ENCODE measurements around the gene AKNAD1. TPM values are rescaled to one million over a fixed set of nuclear protein-coding genes. Genes with fewer than 3 reads are reported as not detected.
"Not testable (repeated sequence)": the region's sequence is repeated elsewhere in the genome, so short reads cannot be mapped to it uniquely, and the experiment has no call there.

The AKNAD1 gene, protein sequence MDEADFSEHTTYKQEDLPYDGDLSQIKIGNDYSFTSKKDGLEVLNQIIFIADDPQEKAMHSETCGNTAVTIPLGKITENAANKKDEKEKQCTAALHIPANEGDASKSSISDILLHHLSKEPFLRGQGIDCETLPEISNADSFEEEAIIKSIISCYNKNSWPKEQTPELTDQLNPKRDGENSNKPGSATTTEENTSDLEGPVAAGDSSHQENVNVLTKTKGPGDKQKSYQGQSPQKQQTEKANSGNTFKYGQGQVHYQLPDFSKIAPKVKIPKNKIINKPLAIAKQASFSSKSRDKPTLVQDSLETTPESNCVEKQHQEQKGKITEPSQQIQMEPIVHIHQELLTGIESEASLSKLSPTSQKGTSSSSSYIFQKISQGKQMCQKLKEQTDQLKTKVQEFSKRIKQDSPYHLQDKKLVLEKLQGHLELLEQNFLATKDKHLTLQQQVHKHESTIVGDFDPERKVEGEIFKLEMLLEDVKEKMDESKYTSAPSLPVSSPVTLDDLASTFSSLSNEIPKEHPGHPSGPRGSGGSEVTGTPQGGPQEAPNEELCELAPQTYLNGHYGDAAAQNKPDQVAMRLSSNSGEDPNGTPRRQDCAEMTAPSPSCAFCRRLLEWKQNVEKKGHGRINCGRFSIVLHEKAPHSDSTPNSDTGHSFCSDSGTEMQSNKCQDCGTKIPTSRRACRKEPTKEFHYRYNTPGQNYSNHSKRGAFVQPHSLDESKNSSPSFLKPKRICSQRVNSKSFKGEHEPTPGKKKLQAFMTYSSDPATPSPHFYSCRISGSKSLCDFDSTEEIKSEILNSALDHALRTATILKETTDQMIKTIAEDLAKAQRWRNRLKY
- total RNA-seq (2014; rRNA removed; shearing (Covaris generic)): 4.0 and 4.7 TPM in 2 replicates

DNA sequence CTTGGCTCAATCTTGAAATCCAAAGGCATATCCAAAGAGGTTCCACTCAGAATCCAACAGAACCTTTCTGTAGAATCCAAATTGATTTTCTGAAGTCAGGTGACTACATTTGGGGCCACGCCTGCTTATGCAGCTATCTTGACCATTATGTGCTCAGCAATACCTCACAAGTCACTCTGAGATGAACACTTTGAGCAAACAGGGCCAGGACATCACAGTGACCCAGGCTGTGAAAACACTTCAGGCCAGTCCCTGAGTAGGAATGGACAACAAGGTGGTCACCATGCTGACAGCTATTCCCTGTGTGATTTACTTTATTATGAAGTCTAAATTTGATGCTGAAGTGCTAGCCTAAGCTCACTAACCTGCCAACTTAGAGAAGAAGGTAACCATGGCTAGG lies at the start of gene AKNAD1:
Gene AKNAD1 (minus strand): TSS at position 101 of the 400 bp plus-strand sequence. CDS start 4,430 bp downstream, outside the sequence.
- no peak for DNase-seq (ENCODE audit: low read depth)

DNA sequence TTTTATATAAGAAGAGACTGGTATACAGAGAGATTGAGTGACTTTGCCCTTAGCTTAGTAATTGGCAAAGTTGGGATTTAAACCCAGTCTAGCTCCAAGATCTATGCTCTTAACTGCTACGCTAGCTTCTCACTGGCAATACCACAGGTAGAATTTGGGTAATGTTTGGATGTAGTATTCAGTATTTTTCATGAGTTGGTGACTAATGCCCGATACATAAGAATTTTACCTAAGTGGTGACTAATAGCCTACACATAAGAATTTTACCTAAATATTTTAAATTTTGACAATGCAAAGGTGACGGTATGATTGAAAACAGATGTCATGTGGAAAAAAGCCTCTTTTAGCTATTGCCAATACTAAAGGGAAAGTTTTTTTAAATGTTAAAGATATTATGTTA lies 44.2 kb upstream of the AKNAD1 start:
- DNase-seq (ENCODE audit: low read depth): no peak

DNA sequence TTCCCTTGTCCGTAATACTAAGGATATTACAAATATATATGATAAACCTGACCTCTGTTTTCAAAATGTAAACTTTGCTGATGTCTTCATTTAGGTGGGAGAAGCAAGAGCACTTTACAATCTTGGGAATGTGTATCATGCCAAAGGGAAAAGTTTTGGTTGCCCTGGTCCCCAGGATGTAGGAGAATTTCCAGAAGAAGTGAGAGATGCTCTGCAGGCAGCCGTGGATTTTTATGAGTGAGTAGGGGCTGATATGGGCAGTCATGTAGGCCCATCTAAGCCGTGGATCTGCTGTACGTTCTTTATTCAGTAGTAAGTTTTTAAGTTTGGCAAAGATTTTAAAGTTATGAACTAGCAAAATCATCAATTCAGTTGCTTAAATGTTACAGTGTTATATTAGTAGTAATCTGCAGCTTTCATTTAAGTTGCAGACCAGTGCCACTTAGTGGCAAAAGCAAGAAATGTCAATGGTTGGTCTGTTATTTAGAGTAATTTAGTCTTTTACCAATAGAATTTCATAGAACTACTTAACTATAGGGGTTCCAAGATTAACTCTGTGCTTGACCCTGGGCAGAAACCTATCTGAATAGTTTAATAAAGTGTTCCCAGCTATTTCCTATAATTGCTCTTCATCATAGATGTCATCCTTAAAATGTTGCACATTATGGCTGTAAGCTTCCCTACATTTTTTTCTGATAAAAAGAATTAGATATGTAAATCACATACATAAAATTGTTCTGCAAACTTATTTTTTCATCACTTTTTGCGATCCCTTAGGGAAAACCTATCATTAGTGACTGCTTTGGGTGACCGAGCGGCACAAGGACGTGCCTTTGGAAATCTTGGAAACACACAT lies 41.2 kb upstream of the AKNAD1 start:
- peak; percentile 69 for DNase-seq (ENCODE audit: low read depth)

DNA sequence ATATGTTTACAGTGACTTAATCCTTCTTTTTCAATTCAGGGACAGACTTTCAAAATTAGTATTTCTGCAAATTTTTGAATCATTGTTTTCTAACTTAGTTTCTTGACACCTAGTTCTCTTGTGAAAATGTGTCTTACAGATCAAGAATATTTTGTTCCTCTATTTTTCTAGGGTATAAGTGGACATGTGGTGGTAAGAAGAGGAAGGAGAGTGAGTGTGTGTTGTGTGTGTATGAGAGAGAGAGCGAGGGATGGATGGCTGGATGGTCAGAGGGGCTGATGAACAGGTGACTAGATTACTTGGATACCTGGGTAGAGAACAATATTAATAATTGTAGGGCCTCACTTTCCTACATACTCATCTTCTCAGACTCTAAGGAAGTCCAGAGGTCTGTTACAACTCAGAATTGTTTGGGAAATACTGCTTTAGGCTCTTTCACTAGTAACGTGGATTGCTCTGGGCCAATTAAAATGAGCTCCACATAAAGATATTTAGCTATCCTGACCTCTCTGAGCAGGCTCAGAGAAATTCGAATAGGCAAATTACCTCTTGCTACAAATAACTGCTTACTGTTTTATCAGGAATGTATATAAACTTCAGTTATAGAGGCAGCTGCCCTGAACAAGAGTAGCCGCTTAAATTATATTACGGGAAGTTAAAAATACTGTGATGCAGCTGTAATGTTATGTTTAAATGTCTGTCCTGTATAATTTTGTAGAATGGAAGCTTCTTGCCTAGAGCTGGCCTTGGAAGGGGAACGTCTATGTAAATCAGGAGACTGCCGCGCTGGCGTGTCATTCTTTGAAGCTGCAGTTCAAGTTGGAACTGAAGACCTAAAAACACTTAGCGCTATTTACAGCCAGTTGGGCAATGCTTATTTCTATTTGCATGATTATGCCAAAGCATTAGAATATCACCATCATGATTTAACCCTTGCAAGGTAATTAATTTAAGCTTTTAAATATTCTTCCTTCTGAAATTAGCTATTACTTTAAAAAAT lies 39.6 kb upstream of the AKNAD1 start:
- DNase-seq (ENCODE audit: low read depth): no peak

DNA sequence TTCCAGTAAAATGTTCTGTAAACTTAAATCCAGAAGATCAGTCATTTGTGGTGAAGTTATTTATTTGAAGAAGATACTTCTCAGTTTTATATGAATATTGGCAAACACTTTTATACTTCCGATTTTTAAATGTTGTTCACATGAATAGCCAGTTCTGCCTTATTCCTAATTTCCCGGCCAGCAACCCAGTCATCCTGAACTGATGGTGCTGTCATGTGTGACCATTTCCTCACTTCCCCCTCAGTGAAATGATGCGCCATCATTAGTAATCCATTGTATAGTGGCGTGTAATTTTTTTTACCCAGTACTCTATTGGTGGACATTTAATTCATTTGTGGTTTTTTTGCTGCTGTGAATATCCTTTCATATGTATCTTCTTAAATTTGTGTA lies 36.2 kb upstream of the AKNAD1 start:
- DNase-seq (ENCODE audit: low read depth): peak; percentile 42

DNA sequence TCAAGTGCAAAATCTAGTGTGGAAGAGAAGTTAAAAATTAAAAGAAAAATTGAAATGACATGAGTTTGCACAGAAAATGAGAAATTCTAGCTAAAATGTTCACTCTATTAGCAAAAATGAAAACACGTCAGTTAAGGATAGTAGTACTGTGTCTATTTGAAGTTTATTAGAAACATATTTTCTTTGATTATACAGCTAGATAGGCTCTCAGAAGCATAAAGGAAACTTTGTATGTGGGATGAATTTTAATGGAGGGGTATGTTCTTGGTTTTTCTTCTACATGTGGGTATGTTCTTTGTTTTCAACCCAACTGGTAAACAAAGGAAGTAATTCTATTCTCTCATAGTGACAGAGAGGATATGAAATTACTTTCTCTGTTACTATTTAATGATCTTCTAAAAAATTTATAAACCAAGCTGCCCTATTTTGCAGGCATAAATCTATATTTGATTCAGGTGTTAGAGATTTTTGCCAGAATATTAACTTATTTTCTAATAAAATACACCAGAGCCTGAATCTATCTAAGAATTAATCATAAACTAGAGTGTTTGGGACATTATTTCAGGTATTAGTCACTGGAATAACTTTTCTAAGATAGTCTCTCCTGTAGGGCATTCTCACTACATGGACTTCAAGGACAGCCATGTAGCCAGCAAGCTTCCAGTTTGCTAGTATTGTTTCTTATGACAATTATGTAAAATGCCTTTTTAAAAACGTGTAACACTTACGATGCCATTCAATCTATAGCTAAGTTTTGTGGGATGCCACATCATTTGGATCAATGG lies 35.7 kb upstream of the AKNAD1 start:
- DNase-seq (ENCODE audit: low read depth): peak; percentile 27

DNA sequence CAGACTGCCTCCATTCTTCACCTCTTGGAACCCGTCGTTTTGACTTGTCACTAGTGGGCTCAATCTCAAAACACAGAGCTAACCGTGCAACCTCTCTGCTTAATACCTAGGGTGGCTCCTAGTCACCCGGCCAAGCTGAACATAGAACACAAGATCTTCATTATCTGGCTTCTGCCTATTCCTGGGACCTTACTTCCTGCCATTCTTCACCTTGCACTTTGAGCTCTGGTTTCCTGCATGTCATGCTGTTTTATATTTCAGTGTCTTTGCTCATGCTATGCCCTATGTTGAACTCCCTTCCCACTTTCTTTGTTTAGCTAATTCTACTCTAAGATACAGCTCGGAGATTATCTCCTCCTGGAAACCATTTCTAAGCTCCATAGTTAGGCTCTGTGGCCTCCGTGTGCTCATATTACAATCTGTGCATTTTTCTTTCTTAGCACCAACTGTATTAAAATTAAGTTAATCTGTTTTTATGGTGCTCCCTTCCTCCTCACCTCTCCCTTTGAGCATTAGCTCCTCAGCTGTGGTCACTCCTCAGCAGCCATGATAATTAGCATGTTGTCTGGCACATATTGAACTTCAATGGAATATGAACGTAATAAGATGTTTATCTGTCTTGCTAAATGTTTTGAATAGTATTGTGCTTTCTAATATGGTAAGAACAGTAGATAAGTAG lies 33.0 kb upstream of the AKNAD1 start:
- DNase-seq (ENCODE audit: low read depth): no peak

DNA sequence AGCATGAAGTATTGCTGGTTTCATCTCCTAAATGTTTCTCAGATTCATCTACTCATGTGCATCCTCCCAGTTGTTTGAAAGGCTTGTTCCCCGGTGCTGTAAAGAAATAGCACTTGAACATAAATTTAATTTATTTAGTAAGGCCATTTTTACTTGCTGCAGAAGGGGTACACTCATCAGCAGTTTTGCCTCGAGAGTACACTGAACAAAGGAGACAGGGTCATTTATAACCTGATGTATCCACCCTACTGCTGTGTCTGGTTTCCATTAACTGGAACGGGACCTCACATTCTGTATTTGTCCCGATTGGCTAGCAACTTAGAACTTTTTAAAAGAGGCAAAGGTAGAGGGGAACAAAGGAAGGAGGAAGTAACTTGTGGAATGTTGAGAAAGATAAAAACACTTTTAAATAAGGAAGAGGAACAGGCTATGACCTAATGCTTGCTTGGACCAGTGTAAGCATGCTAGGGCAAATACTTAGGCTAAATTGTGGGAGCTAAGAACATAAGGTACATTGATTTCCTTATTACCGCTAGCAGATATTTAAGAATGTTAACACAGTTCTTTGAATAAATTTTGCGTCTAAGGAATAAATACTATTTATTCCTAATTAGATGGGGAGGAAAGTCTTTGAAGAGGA lies 32.2 kb upstream of the AKNAD1 start:
- DNase-seq (ENCODE audit: low read depth): not testable (repeated sequence)

DNA sequence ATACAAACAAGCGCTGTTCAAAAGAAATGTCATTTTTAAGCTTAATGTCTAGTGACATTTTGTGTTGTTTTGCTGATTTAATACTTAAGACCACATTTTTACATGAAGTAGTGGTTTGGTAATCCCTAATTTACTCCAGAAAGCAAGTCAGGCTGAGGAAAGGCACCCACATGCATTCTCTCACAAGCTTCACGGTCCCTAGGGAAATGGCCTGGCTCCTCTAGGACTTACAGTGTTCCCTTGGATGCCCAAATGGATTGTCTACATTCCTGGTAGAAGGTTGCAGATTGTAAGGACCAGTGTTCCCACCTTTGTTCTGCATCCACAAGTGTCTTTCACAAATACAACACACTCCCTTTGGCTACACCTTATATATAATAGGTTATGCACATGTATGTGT lies 29.4 kb upstream of the AKNAD1 start:
- no peak for DNase-seq (ENCODE audit: low read depth)

DNA sequence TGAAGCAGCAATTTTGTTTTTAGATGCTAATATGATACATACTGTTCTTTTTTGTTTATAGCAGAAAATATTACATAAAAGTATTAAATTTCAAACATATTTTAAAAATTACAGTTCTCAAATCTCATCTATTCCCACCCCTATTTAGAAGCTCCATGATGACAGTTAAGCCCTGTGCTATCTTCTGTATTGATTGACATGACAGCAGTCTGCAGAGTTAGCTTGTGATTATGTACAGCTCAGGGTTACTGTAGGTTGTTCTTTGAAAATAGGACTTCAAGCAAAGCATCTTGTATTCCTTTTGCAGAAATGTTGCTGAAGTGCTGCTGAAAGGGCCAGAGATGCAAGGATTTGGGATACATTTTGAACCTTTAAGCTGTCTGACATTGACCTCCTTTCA lies 28.1 kb upstream of the AKNAD1 start:
- no peak for DNase-seq (ENCODE audit: low read depth)

DNA sequence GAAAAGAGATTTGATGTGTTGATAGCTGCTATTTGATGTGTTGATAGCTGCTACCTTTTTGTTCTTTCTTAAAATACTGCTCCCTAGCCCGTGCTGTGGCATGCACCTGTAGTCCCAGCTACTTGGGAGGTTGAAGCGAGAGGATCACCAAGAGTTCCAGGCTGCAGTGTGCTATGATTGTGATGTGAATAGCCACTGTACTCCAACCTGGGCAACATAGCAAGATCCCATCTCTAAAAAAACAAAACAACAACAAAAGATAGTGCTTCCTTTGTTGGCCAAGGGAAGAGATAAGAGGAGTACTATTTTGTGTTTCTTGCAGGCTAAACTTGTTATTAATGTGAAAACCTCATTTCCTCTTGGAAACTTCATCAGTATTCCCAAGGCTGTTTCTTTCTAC lies 25.9 kb upstream of the AKNAD1 start:
- no peak for DNase-seq (ENCODE audit: low read depth)

DNA sequence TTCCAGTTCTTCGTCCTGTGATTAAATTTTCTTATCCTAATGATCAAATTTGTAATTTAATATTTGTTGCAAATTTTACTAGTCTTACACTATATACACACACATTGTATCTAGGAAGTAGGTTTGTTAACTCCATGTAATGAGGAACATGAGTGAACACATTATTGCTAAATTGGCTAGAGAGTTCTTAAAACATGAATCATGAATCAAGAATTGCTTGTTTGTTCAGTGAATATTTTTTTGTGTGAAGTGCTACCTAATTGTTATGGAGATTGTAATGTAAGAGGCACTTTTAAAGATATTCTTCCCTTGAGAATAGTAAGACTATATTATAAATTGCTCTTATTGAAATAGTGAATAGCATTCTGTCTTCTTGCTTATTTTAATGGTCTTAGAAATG lies 24.5 kb upstream of the AKNAD1 start:
- no peak for DNase-seq (ENCODE audit: low read depth)

DNA sequence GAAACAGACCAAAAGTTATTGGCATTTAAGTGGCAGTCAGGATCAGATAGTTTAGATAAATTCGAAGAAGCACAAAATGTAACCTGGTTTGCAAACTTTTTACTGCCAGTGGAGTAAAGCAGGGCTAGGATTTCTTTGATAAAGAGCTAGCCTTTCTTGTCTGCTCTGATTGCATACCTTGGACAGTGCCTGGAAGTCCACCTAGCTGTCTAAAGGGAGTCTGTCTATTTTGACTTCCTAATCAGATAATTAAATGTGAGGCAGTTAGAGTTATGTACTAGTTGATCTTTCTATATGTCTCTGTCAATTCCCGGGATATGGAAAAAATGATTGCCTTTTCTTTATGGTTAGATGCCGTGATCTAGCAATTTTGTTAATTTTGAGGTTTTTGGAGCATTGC lies 24.0 kb upstream of the AKNAD1 start:
- peak; percentile 30 for DNase-seq (ENCODE audit: low read depth)

DNA sequence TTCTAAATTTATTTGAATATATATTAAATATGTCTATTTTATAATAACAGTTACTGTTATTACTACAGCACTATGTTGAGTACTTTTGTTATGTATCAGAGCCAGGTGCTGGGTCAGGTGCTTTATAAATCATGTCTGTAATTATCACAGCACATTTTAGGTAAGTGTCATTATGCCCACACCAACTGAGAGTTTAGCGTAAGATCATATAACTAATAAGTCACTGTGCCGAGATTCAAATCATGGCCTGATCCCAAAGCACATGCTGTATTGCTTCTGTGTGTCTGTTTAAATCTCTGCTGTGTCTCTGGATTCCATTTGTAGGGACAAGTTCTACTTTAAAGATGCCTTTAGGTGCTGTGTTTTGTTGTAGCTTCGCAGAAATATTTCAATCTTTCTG lies 21.8 kb upstream of the AKNAD1 start:
- peak; percentile 22 for DNase-seq (ENCODE audit: low read depth)

DNA sequence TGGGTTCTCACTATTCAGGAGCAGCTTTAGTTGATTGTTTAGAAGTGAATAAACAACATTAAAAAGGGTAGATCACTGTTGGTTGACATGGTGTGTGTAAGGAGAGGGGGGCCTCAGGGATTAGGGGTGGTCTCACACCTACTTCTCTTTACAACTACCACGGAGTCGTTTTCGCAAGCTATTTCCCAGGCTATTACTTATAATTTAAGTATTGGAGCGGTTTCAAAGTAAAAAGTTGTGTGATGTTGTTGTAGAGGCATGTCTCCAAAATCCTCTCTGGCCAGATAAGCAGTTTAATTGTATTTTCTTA lies 21.2 kb upstream of the AKNAD1 start:
- no peak for DNase-seq (ENCODE audit: low read depth)

DNA sequence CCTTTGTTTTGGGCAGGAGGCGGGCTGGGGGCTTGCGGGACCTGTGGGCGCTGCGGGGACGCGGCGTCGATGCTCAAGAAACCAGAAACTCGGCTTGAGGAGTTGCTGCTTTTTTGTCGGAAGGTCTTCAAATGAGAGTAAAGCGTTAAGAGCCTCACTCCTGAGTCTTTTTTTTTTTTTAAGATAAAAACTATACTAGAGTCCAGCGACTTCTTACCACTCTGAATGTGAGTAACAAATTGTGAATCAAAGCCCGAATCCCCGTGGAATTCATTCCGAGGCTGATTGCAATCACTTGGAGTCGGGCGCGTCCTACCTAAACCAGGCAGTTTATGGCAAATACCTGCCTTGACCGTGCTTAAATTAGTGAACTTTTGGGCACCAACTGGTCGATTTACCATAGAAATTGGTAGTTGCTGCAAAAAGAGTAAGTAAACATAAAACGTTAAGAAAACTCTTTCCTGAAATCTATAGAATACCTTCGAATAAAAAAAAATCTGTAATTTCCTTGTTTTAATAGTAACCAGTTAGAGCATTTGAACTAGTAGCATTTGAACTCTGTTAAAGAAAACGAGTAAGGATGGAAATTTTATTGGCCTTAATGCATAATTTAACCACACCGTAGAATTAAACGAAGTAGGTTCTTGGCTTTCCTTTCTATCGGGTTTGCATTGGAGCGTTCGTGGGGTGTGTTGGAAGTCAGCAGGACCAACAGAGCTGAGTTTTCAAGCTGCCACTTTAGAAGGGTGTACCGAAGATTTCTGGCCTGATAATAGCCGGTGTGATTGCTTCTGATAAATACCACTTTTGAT lies 20.7 kb upstream of the AKNAD1 start:
- peak; percentile 36 for DNase-seq (ENCODE audit: low read depth)

DNA sequence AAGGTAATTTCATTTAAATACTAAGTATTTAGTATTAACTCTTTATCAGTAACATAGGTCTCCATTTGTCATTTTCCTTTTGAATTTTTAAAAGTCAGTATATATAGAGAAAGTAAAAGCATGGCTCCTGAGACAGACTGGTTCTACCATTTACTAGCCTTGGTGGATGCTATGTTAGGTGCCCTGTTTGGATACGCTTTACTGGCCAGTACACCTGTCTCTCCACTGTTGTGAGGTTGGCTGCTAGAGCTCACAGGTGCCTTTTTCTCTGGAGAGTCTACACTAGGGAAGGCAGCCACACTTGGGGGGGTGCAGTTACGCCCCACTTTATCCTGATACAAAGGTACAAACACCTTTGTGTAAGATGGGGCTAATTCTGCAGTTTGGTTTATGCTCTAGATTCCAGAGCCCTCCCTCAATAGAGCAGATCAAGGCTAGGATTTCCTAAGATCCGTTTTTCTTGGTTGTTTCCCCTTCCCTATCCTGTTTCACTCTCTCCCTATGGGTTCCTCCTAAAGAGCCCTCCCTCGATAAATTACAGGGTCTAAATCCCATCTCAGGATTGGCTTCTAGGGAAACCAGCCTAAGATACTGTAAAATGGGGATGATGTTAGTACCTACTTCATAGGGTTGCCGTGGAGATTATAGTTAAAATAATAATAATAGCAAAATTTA lies 14.3 kb upstream of the AKNAD1 start:
- no peak for DNase-seq (ENCODE audit: low read depth)

All from RPMI7951 (cell line).